ENCODE measurements around the gene SNX22. TPM values are rescaled to one million over a fixed set of nuclear protein-coding genes. Genes with fewer than 3 reads are reported as not detected.

The SNX22 gene
- total RNA-seq, 1 experiment from 2014 or later, result 0.33 TPM

GRCh38 chr15:64205202-64205601, 53.7 kb downstream of the SNX22 start:
- no peaks in the 10 kb centered on the region for H3K36me3 ChIP-seq (ENCODE audit: low read depth)
- no TSS peak for BruUV-seq (replicated peaks)

More at GRCh38 chr15:64205202-64205601, 53.7 kb downstream of the SNX22 start:
- Histone ChIP-seq H4K20me1 (ENCODE audit: insufficient read depth) (no peaks in the 10 kb centered on the region; the same call in 1 of the 2 replicates), H3K4me1 (replicated peaks; ENCODE audit: insufficient read depth) (no peaks in the 10 kb centered on the region), H2AFZ (no peak overlapping the region), H3K9me2 (ENCODE audit: insufficient read depth) (no peaks in the 10 kb centered on the region), H3K4me3 (no peak overlapping the region), H3K79me2 (ENCODE audit: low read depth) (no peaks in the 10 kb centered on the region), H3K27me3 (ENCODE audit: insufficient read depth, low read depth) (no peaks in the 10 kb centered on the region), H3K9me3 (ENCODE audit: insufficient read depth, low read depth) (no peaks in the 10 kb centered on the region), H3F3A (ENCODE audit: insufficient read depth, low read depth) (peaks cover 3% of the 10 kb centered on the region; the same call in 1 of the 2 replicates), H3K4me2 (no peak overlapping the region), H3K27ac (no peak overlapping the region)
- DNase-seq, result no peak
- CTCF ChIA-PET, result no interaction called here
- POLR2A ChIA-PET (ENCODE audit: unreplicated experiment), result no interaction called here
- intact Hi-C loops (cut with micrococcal nuclease; ENCODE audit: unreplicated experiment), result no loop called here
- TF ChIP-seq, protein P1, sequence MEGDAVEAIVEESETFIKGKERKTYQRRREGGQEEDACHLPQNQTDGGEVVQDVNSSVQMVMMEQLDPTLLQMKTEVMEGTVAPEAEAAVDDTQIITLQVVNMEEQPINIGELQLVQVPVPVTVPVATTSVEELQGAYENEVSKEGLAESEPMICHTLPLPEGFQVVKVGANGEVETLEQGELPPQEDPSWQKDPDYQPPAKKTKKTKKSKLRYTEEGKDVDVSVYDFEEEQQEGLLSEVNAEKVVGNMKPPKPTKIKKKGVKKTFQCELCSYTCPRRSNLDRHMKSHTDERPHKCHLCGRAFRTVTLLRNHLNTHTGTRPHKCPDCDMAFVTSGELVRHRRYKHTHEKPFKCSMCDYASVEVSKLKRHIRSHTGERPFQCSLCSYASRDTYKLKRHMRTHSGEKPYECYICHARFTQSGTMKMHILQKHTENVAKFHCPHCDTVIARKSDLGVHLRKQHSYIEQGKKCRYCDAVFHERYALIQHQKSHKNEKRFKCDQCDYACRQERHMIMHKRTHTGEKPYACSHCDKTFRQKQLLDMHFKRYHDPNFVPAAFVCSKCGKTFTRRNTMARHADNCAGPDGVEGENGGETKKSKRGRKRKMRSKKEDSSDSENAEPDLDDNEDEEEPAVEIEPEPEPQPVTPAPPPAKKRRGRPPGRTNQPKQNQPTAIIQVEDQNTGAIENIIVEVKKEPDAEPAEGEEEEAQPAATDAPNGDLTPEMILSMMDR (conservative IDR thresholded peaks at IDR 0.05), result no peak
- no peak for TF ChIP-seq EZH2 (IDR thresholded peaks at IDR 0.05; ENCODE audit: low read depth)

Other genes starting within 250 kb of the SNX22 start
- 11.0 and 19.6 TPM in 2 replicates for gene DAPK2, start 105.2 kb upstream of the SNX22 start, total RNA-seq (2021)
- 72.1 and 76.3 TPM in 2 replicates for gene CIAO2A, start 57.9 kb upstream of the SNX22 start, total RNA-seq (2021)
- gene SNX1, start 55.7 kb upstream of the SNX22 start, total RNA-seq (2021), result 114 and 137 TPM in 2 replicates
- 308 and 345 TPM in 2 replicates for gene PPIB, start 11.3 kb downstream of the SNX22 start, total RNA-seq (2021)
- gene CSNK1G1, start 204.4 kb downstream of the SNX22 start, total RNA-seq (2021), result 16.4 and 19.6 TPM in 2 replicates
- 59.5 and 70.4 TPM in 2 replicates for gene PCLAF, start 229.7 kb downstream of the SNX22 start, total RNA-seq (2021)
- 15.5 and 18.1 TPM in 2 replicates for gene TRIP4, start 236.1 kb downstream of the SNX22 start, total RNA-seq (2021)